ENCODE data around the gene S100A7A.

Gene S100A7A

DNA sequence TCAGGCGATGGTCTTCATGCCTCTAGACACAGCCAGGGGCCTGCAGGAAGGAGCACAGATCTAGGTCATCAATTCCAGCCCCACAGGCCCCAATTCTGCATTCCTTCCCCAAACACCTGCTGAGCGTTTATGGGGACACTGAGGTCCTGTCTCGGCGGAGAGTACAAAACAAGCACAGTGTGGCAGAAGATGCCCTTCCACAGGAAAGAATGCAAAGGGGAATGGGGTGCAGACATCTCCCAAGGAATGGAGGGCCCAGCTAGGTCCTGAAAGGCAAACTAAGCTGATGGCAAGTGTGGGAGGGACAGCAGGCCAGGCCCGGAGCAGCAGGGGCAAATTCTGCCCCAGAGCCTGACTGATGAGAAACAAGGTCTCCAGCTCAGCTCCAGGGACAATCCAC lies 21.9 kb upstream of the S100A7A start:
- H3K36me3 ChIP-seq (ENCODE audit: insufficient read depth), result no peaks in the 10 kb centered on the region
- H4K20me1 ChIP-seq (ENCODE audit: insufficient read depth), result no peaks in the 10 kb centered on the region
- no peak overlapping the region for H3K4me3 ChIP-seq (IDR thresholded peaks at IDR 0.05; ENCODE audit: insufficient read depth, low read depth, low read length)
- H3K9ac ChIP-seq, result no peak overlapping the region
- H3K79me2 ChIP-seq (ENCODE audit: insufficient read depth, low read depth), result no peaks in the 10 kb centered on the region
- H3K27ac ChIP-seq, result no peak overlapping the region
- TF ChIP-seq, protein P1, sequence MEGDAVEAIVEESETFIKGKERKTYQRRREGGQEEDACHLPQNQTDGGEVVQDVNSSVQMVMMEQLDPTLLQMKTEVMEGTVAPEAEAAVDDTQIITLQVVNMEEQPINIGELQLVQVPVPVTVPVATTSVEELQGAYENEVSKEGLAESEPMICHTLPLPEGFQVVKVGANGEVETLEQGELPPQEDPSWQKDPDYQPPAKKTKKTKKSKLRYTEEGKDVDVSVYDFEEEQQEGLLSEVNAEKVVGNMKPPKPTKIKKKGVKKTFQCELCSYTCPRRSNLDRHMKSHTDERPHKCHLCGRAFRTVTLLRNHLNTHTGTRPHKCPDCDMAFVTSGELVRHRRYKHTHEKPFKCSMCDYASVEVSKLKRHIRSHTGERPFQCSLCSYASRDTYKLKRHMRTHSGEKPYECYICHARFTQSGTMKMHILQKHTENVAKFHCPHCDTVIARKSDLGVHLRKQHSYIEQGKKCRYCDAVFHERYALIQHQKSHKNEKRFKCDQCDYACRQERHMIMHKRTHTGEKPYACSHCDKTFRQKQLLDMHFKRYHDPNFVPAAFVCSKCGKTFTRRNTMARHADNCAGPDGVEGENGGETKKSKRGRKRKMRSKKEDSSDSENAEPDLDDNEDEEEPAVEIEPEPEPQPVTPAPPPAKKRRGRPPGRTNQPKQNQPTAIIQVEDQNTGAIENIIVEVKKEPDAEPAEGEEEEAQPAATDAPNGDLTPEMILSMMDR (conservative IDR thresholded peaks at IDR 0.05; ENCODE audit: low read depth, low read length), result no peak
- H3K27me3 ChIP-seq (ENCODE audit: insufficient read depth, low read depth), result no peaks in the 10 kb centered on the region; the same call in 1 of the 2 replicates
- H2AFZ ChIP-seq (ENCODE audit: low read depth), result no peak overlapping the region
- H3K4me1 ChIP-seq (ENCODE audit: low read depth, poor library complexity, severe bottlenecking), result no peaks in the 10 kb centered on the region
- H3K4me2 ChIP-seq, result no peak overlapping the region

DNA sequence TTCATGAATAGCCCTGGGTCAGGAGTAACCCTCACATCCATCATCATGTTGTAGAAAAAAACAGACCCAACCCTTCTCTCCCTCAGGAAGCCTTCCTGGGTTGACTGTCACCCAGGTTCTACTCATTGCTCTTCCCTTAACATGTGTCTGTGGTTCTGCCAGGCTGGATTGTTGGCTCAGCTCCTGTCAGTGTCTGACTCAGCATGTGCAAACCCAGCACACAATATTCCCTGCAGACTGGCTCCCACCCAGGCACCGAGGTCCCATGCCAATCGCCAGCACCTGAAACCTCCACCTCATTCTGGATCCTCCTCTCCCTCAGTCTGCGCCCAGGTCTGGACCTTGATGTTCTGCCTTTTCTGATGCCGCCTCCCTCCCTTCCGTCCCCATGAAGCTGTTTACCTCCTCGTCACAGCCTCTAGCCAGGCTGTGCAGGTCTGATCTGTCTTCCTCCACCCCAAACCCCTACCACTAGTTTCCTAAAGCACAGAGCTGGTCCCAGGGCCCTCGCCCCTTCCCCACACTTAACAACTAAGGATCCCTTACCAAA lies 21.1 kb upstream of the S100A7A start:
- no peak overlapping the region for H3K27ac ChIP-seq
- no peaks in the 10 kb centered on the region for H4K20me1 ChIP-seq (ENCODE audit: insufficient read depth)
- H2AFZ ChIP-seq (ENCODE audit: low read depth), result no peak overlapping the region
- H3K36me3 ChIP-seq (ENCODE audit: insufficient read depth), result no peaks in the 10 kb centered on the region
- no peak overlapping the region for H3K4me3 ChIP-seq (IDR thresholded peaks at IDR 0.05; ENCODE audit: insufficient read depth, low read depth, low read length)
- no peaks in the 10 kb centered on the region; the same call in 1 of the 2 replicates for H3K27me3 ChIP-seq (ENCODE audit: insufficient read depth, low read depth)
- TF ChIP-seq, protein P1 (conservative IDR thresholded peaks at IDR 0.05; ENCODE audit: low read depth, low read length), result no peak
- no peak overlapping the region for H3K9ac ChIP-seq
- no peak overlapping the region for H3K4me2 ChIP-seq
- no peaks in the 10 kb centered on the region for H3K4me1 ChIP-seq (ENCODE audit: low read depth, poor library complexity, severe bottlenecking)
- H3K79me2 ChIP-seq (ENCODE audit: insufficient read depth, low read depth), result no peaks in the 10 kb centered on the region

DNA sequence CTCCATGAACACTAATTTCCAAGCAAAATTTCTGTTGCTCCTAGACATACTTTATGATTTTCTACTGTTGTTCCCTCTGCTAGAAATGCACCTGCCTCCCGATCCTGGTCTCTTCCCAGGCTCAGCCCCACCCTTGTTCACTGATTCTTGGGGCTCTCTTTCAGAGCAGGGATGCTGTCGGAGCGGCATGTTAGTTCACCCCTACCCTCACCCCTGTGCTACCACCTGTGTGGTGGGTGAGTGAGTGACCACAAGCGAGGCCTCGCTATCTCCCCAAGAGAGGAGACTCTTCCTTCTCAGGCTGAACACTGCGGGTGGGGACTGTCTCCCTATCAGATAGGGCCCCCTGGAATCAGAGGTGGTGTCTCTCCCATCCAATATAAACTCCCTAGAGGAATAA lies 20.5 kb upstream of the S100A7A start:
- no peaks in the 10 kb centered on the region for H3K79me2 ChIP-seq (ENCODE audit: insufficient read depth, low read depth)
- no peaks in the 10 kb centered on the region for H4K20me1 ChIP-seq (ENCODE audit: insufficient read depth)
- no peak overlapping the region for H3K27ac ChIP-seq
- no peak overlapping the region for H3K4me3 ChIP-seq (IDR thresholded peaks at IDR 0.05; ENCODE audit: insufficient read depth, low read depth, low read length)
- H3K27me3 ChIP-seq (ENCODE audit: insufficient read depth, low read depth), result no peaks in the 10 kb centered on the region; the same call in 1 of the 2 replicates
- no peak overlapping the region for H3K4me2 ChIP-seq
- H3K36me3 ChIP-seq (ENCODE audit: insufficient read depth), result no peaks in the 10 kb centered on the region
- H3K9ac ChIP-seq, result no peak overlapping the region
- H2AFZ ChIP-seq (ENCODE audit: low read depth), result no peak overlapping the region
- TF ChIP-seq, protein P1 (conservative IDR thresholded peaks at IDR 0.05; ENCODE audit: low read depth, low read length), result no peak
- no peaks in the 10 kb centered on the region for H3K4me1 ChIP-seq (ENCODE audit: low read depth, poor library complexity, severe bottlenecking)

DNA sequence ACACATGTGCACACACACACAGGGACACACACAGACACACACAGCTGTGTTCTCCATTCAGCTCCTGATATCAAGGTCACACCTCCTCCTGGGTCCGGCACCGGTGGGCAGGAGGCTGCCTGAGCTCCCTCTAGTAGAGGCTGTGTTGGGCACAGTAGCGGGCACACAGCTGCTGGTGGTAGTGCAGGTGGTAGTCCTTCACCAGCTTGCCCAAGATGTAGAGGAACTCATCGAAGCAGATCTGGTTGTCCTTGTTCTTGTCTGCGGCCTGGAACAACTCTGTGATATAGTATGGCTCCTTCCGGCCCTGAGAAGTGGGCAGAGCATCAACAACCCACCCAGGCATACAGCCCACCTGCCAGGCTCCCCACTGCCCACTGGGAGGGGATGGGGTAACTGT lies 19.9 kb upstream of the S100A7A start:
- Histone ChIP-seq H3K4me1 (ENCODE audit: low read depth, poor library complexity, severe bottlenecking) (no peaks in the 10 kb centered on the region), H3K27me3 (ENCODE audit: insufficient read depth, low read depth) (no peaks in the 10 kb centered on the region; the same call in 1 of the 2 replicates), H3K4me3 (IDR thresholded peaks at IDR 0.05; ENCODE audit: insufficient read depth, low read depth, low read length) (no peak overlapping the region), H3K36me3 (ENCODE audit: insufficient read depth) (no peaks in the 10 kb centered on the region), H3K4me2 (no peak overlapping the region), H2AFZ (ENCODE audit: low read depth) (no peak overlapping the region), H3K27ac (no peak overlapping the region), H3K79me2 (ENCODE audit: insufficient read depth, low read depth) (no peaks in the 10 kb centered on the region), H4K20me1 (ENCODE audit: insufficient read depth) (no peaks in the 10 kb centered on the region), H3K9ac (no peak overlapping the region)
- TF ChIP-seq, protein P1 (conservative IDR thresholded peaks at IDR 0.05; ENCODE audit: low read depth, low read length), result no peak
